ENCODE measurements around the gene ASIC2. TPM values are rescaled to one million over a fixed set of nuclear protein-coding genes. Genes with fewer than 3 reads are reported as not detected.
A peak's percentile ranks its signal among the peaks of the same experiment; 100 is the strongest.

ASIC2 gene
- total RNA-seq, 1 experiment from 2014 or later, result not detected

GRCh38 chr17:33267851-33268548, 25.1 kb downstream of the ASIC2 start:
- Histone ChIP-seq H3K27me3 (no peaks in the 10 kb centered on the region; the same call in 1 of the 2 replicates), H3K4me3 (no peak overlapping the region)
- DNase-seq, result no peak

GRCh38 chr17:33267271-33267790, 25.8 kb downstream of the ASIC2 start:
- no peaks in the 10 kb centered on the region for H3K36me3 ChIP-seq
- no peaks in the 10 kb centered on the region for H3K27me3 ChIP-seq
- no peak overlapping the region for H3K4me3 ChIP-seq
- H3K9me3 ChIP-seq, result no peaks in the 10 kb centered on the region; the same call in 1 of the 2 replicates
- DNase-seq, result peak; percentile 23

More at GRCh38 chr17:33267851-33268548, 25.1 kb downstream of the ASIC2 start:
- no peaks in the 10 kb centered on the region; the same call in 1 of the 2 replicates for H3K9me3 ChIP-seq
- H3K36me3 ChIP-seq, result no peaks in the 10 kb centered on the region

GRCh38 chr17:33266611-33267010, 26.5 kb downstream of the ASIC2 start:
- H3K27me3 ChIP-seq, result no peaks in the 10 kb centered on the region
- DNase-seq, result no peak
- H3K36me3 ChIP-seq, result no peaks in the 10 kb centered on the region
- H3K4me3 ChIP-seq, result no peak overlapping the region
- H3K9me3 ChIP-seq, result no peaks in the 10 kb centered on the region; the same call in 1 of the 2 replicates

GRCh38 chr17:33266116-33266515, 27.0 kb downstream of the ASIC2 start:
- H3K4me3 ChIP-seq, result no peak overlapping the region
- DNase-seq, result no peak

GRCh38 chr17:33263396-33263795, 29.7 kb downstream of the ASIC2 start:
- H3K4me3 ChIP-seq, result no peak overlapping the region
- H3K9me3 ChIP-seq, result no peaks in the 10 kb centered on the region; the same call in 1 of the 2 replicates
- H3K27me3 ChIP-seq, result no peaks in the 10 kb centered on the region
- no peaks in the 10 kb centered on the region for H3K36me3 ChIP-seq
- no peak for DNase-seq

More at GRCh38 chr17:33266116-33266515, 27.0 kb downstream of the ASIC2 start:
- Histone ChIP-seq H3K36me3 (no peaks in the 10 kb centered on the region), H3K9me3 (no peaks in the 10 kb centered on the region; the same call in 1 of the 2 replicates), H3K27me3 (no peaks in the 10 kb centered on the region)

- H3K4me3 ChIP-seq, result no peak overlapping the region
- DNase-seq, result no peak
- no peaks in the 10 kb centered on the region for H3K27me3 ChIP-seq
- H3K36me3 ChIP-seq, result no peaks in the 10 kb centered on the region
- H3K9me3 ChIP-seq, result no peaks in the 10 kb centered on the region; the same call in 1 of the 2 replicates
These were observed 30.6 kb downstream of the ASIC2 start for GRCh38 chr17:33262266-33263123.

- Histone ChIP-seq H3K4me3 (no peak overlapping the region), H3K36me3 (no peaks in the 10 kb centered on the region), H3K27me3 (no peaks in the 10 kb centered on the region), H3K9me3 (no peaks in the 10 kb centered on the region; the same call in 1 of the 2 replicates)
- DNase-seq, result no peak
These were observed 31.3 kb downstream of the ASIC2 start for GRCh38 chr17:33261820-33262219.

- DNase-seq, result no peak
- H3K4me3 ChIP-seq, result no peak overlapping the region
- no peaks in the 10 kb centered on the region for H3K36me3 ChIP-seq
- H3K27me3 ChIP-seq, result no peaks in the 10 kb centered on the region
- no peaks in the 10 kb centered on the region for H3K9me3 ChIP-seq
These were observed 32.5 kb downstream of the ASIC2 start for GRCh38 chr17:33260638-33261037.

- DNase-seq, result no peak
- Histone ChIP-seq H3K36me3 (no peaks in the 10 kb centered on the region), H3K27me3 (no peaks in the 10 kb centered on the region; the same call in 1 of the 2 replicates), H3K9me3 (no peaks in the 10 kb centered on the region), H3K4me3 (no peak overlapping the region)
These were observed 34.8 kb downstream of the ASIC2 start for GRCh38 chr17:33258296-33258695.

GRCh38 chr17:33245183-33245582, 47.9 kb downstream of the ASIC2 start:
- no peak for DNase-seq
- Histone ChIP-seq H3K4me3 (no peak overlapping the region), H3K27me3 (0 out of 2 replicates have a peak, but pooled peaks cover 7% of the 10 kb centered on the region), H3K9me3 (no peaks in the 10 kb centered on the region), H3K36me3 (no peaks in the 10 kb centered on the region)

- no peak for DNase-seq
- Histone ChIP-seq H3K9me3 (no peaks in the 10 kb centered on the region), H3K27me3 (0 out of 2 replicates have a peak, but pooled peaks cover 7% of the 10 kb centered on the region)
These were observed 49.4 kb downstream of the ASIC2 start for GRCh38 chr17:33243732-33244131.

GRCh38 chr17:33242375-33243124, 50.5 kb downstream of the ASIC2 start:
- no peaks in the 10 kb centered on the region for H3K9me3 ChIP-seq
- no peak overlapping the region for H3K4me3 ChIP-seq
- no peaks in the 10 kb centered on the region for H3K36me3 ChIP-seq
- 0 out of 2 replicates have a peak, but pooled peaks cover 7% of the 10 kb centered on the region for H3K27me3 ChIP-seq
- no peak for DNase-seq

More at GRCh38 chr17:33243732-33244131, 49.4 kb downstream of the ASIC2 start:
- Histone ChIP-seq H3K4me3 (no peak overlapping the region), H3K36me3 (no peaks in the 10 kb centered on the region)

- DNase-seq, result peak; percentile 22
- Histone ChIP-seq H3K27me3 (0 out of 2 replicates have a peak, but pooled peaks cover 8% of the 10 kb centered on the region), H3K9me3 (no peaks in the 10 kb centered on the region), H3K36me3 (no peaks in the 10 kb centered on the region), H3K4me3 (no peak overlapping the region)
These were observed 51.7 kb downstream of the ASIC2 start for GRCh38 chr17:33241390-33241789.

GRCh38 chr17:33240362-33240761, 52.7 kb downstream of the ASIC2 start:
- Histone ChIP-seq H3K9me3 (no peaks in the 10 kb centered on the region), H3K4me3 (no peak overlapping the region), H3K36me3 (no peaks in the 10 kb centered on the region), H3K27me3 (0 out of 2 replicates have a peak, but pooled peaks cover 10% of the 10 kb centered on the region)
- no peak for DNase-seq

- Histone ChIP-seq H3K9me3 (no peaks in the 10 kb centered on the region), H3K36me3 (no peaks in the 10 kb centered on the region), H3K4me3 (no peak overlapping the region), H3K27me3 (0 out of 2 replicates have a peak, but pooled peaks cover 10% of the 10 kb centered on the region)
- DNase-seq, result no peak
These were observed 53.4 kb downstream of the ASIC2 start for GRCh38 chr17:33239702-33240101.
